Measurements from ENCODE around the gene ZBTB3.
"Not testable (repeated sequence)": the region's sequence is repeated elsewhere in the genome, so short reads cannot be mapped to it uniquely, and the experiment has no call there.

ZBTB3 gene

GRCh38 chr11:62755086-62755615 is 1.2 kb upstream of the ZBTB3 start:
- no peak for DNase-seq

GRCh38 chr11:62752994-62753735 is 795 bp downstream of the ZBTB3 start:
- no peak for DNase-seq

- DNase-seq: no peak
Measured at GRCh38 chr11:62752177-62752785, 1.7 kb downstream of the ZBTB3 start.

- DNase-seq: not testable (repeated sequence)
Measured at GRCh38 chr11:62749931-62750330, 4.0 kb downstream of the ZBTB3 start.

GRCh38 chr11:62747475-62748160 is 6.3 kb downstream of the ZBTB3 start:
- no peak for DNase-seq

- no peak for DNase-seq
Measured at GRCh38 chr11:62737196-62737595, 16.8 kb downstream of the ZBTB3 start.

- DNase-seq: peak; percentile 12
Measured at GRCh38 chr11:62732830-62733229, 21.1 kb downstream of the ZBTB3 start.

- DNase-seq: not testable (repeated sequence)
Measured at GRCh38 chr11:62730076-62730475, 23.9 kb downstream of the ZBTB3 start.

- DNase-seq: peak; percentile 74
Measured at GRCh38 chr11:62728171-62728988, 25.6 kb downstream of the ZBTB3 start, which contains the start of gene TTC9C. Gene TTC9C (plus strand): TSS chr11:62728486. CDS start chr11:62728849, 363 bp downstream.

GRCh38 chr11:62727872-62728170 is 26.1 kb downstream of the ZBTB3 start:
- peak; percentile 98 for DNase-seq

- DNase-seq: peak; percentile 99
Measured at GRCh38 chr11:62727165-62727871, 26.6 kb downstream of the ZBTB3 start, which contains the start of gene HNRNPUL2. Gene HNRNPUL2 (minus strand): TSS chr11:62727457. CDS start chr11:62727156, 301 bp downstream.

GRCh38 chr11:62726915-62727164 is 27.1 kb downstream of the ZBTB3 start:
- no peak for DNase-seq

- no peak for DNase-seq
Measured at GRCh38 chr11:62726156-62726914, 27.6 kb downstream of the ZBTB3 start.

GRCh38 chr11:62725646-62726045 is 28.3 kb downstream of the ZBTB3 start:
- DNase-seq: no peak

GRCh38 chr11:62724171-62724570 is 29.8 kb downstream of the ZBTB3 start:
- no peak for DNase-seq

GRCh38 chr11:62721994-62722393 is 32.0 kb downstream of the ZBTB3 start:
- no peak for DNase-seq

- DNase-seq: no peak
Measured at GRCh38 chr11:62719302-62719978, 34.5 kb downstream of the ZBTB3 start.

GRCh38 chr11:62716816-62717215 is 37.1 kb downstream of the ZBTB3 start:
- DNase-seq: no peak

GRCh38 chr11:62716206-62716605 is 37.8 kb downstream of the ZBTB3 start:
- no peak for DNase-seq

GRCh38 chr11:62715150-62716130 is 38.5 kb downstream of the ZBTB3 start:
- no peak for DNase-seq

Data from NCI-H1105 treated with DMSO at 0.1 percent for 48 hours (cell line).